ENCODE measurements around the gene ROBO3.
A peak's percentile ranks its signal among the peaks of the same experiment; 100 is the strongest.

ROBO3 gene, protein sequence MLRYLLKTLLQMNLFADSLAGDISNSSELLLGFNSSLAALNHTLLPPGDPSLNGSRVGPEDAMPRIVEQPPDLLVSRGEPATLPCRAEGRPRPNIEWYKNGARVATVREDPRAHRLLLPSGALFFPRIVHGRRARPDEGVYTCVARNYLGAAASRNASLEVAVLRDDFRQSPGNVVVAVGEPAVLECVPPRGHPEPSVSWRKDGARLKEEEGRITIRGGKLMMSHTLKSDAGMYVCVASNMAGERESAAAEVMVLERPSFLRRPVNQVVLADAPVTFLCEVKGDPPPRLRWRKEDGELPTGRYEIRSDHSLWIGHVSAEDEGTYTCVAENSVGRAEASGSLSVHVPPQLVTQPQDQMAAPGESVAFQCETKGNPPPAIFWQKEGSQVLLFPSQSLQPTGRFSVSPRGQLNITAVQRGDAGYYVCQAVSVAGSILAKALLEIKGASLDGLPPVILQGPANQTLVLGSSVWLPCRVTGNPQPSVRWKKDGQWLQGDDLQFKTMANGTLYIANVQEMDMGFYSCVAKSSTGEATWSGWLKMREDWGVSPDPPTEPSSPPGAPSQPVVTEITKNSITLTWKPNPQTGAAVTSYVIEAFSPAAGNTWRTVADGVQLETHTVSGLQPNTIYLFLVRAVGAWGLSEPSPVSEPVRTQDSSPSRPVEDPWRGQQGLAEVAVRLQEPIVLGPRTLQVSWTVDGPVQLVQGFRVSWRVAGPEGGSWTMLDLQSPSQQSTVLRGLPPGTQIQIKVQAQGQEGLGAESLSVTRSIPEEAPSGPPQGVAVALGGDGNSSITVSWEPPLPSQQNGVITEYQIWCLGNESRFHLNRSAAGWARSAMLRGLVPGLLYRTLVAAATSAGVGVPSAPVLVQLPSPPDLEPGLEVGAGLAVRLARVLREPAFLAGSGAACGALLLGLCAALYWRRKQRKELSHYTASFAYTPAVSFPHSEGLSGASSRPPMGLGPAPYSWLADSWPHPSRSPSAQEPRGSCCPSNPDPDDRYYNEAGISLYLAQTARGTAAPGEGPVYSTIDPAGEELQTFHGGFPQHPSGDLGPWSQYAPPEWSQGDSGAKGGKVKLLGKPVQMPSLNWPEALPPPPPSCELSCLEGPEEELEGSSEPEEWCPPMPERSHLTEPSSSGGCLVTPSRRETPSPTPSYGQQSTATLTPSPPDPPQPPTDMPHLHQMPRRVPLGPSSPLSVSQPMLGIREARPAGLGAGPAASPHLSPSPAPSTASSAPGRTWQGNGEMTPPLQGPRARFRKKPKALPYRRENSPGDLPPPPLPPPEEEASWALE (N-terminal part only)

DNA sequence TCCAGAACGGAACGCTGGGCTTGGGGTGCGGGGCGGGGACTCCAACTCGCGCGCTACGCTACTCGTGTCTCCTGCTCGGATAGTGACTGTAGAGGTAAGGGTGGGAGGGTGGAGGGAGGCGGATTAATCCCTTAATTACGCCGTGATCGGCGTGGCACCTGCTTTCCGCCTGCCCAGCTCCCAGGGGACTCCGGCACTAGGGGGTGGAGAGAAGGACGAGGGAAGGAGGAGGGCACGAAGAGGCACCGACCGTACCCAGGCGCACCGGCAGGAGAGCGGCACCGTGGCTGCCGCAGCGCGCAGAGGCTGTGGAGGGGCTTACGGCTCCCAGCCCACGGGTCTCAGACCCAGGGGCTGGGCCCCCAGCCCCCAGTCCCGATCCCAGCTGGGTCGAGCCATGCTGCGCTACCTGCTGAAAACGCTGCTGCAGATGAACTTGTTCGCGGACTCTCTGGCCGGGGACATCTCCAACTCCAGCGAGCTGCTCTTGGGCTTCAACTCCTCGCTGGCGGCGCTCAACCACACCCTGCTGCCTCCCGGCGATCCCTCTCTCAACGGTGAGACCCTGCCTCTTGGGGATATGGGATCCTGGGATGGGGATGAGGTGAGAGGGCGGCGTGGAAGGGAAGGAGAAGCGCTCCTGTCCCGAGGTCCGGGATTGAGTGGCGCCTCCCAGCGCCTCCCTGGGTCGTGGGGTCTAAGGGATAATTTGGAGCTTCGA, at the start of gene ROBO3:
Gene ROBO3, plus strand, starts transcription at position 252 of the 721 bp plus-strand sequence. Its CDS starts 146 bp downstream, at position 398.
- DNase-seq, result no peak

DNA sequence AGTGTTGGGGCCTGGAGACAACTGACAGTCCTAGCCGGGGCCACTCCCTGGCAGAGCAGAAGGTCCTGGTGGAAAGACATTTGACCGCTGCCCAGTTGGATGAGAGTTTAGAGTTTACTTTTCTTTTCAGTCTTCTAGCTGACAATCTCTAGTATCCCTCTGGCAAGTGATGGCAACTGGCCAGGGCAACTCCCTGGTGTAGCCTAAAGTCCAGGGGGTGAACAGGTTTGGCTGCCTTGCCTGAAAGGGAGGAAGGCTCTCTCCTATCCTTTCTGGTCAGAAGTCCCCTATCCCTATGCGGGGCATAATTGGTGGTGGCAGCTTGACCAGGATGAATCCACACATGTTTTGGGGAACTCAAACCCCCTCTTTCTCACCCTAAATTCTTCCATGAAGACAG, 48.2 kb upstream of the ROBO3 start:
- DNase-seq, result no peak

DNA sequence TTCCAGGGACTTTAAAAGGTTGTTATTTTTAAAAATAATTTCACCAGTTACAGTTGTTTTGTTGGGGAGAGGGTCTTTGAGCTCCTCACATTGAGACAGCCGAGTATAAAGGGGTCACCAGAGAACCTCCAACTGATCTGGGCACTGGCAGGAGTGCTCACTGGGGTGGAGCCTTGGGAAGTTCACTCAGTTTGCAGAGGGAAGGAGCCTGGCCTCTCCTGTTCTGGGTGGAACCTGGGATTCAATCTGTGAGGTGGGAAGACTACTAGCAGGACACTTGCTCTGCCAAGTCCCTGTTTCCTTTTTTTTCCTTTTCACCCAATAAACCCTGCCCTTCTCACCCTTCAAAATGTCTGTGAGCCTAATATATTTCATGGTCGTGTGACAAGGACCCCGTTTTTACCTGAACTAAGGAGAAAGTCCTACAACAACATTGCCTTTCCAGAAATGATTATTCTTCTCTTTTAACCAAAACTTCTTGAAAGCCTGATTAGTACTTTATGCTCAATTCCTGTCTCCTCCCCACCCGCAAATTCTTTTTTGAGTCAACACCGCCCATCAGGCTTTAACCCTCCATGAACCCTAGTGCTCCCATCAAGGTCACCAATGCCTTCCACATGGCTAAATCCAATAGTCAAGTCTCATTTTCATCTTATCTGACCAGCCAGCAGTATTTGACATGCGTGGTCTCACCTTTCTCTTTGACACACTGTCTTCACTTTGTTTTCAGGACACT, 43.1 kb upstream of the ROBO3 start:
- DNase-seq, result no peak

DNA sequence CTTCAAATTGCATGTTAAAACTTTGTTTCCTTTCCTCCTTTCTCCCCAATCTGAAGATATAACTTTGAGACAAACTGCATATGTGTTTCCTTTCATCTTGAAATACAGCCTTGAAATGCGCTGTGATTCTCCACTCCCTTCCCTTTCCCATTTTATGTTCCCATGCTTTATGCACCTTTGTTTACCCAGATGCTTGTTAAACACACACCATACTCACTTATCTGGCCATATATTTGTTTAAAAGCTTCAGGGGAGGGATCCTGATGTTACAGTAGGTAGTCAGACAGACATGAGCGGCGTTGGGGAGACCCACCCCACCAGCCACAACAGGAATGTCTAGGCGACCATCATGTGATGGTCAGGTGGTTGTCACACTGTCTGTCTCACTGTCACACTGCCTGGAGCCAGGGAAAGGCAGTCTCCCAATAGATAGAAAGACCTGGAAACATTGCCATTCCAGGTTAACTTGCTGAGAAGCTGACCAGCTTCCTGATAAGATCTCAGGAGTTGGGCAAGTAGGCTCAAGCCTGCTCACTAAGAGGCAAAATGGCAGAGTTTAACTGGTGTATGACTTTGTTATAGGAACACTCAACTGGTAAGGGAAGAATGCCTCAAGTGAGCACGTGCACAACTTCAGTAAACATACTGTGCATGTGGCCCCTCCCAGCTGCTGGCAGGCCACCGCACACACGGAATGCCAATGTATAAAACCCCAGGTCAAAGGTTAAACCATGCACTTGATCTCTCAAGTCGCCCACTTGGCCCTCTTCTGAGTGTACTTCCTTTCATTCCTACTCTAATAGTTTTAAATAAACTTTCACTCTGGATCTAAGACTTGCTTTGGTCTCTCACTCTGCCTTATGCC, 41.5 kb upstream of the ROBO3 start:
- no peak for DNase-seq

DNA sequence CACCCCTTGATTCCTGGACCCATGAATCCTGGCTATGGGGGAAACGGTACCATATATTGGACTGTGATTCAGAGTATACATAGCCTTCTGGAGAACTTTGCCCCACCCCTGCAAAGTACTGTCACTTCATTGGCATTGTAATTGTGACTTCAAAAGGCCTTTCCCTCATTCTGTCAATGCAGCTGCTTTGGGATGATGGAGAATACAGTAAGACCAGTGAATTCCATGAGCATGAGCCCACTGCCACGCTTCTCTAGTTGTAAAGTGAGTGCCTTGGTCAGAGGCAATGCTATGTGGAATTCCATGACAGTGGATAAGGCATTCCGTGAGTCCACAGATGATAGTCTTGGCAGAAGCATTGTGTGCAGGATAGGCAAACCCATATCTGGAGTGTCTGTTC, 39.4 kb upstream of the ROBO3 start:
- DNase-seq, result no peak

DNA sequence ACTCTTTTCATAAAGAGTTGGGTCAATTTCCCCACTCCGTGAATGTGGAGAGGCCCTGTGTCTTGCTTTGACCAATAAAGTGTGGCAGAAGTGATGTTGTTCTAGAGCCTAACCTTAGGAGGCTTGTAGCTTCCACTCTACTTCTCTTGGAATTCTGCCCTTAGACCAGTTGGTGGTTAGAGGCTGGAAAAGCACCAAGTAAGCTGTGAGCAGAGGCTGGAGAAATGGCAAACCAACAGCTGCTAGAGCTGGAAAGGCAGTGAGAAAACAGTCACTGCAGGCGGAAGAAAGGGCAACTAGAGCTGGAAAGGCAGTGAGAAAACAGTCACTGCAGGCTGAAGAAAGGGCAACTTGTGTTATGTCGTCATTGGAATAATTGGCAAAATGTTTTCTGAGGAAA, 35.2 kb upstream of the ROBO3 start:
- no peak for DNase-seq

DNA sequence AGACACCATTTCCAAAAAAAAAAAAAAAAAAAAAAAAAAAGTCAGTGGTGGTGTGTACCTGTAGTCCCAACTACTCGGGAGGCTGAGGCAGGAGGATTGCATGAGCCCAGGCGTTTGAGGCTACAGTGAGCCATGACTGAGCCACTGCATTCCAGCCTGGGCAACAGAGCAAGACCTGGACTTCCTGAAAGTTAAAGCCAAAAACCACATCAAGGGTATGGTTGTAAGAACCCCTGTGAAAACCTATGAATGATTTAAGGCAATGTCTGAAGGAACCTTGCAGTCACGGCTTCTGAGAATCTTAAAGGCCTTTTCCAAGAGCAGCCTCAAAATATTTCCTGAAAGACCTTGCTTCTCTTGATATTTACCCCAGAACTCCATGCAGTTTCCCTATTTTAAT, 34.5 kb upstream of the ROBO3 start:
- no peak for DNase-seq

DNA sequence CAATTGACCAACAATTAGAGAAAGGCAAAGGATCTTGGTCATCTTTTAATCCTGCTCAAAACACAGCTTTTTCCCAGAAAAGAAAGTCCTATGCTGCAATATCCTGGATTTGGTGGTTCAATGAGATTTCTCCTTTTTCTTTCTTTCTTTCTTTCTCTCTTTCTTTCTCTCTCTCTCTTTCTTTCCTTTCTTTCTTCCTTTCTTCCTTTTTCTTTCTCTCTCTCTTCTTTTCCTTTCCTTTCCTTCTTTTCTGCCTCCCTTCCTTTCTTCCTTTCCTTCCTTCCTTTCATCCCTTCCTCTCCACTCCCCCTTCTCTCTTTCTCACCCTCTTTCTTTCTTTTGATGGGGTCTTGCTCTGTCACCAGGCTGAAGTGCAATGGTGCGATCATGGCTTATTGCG, 33.3 kb upstream of the ROBO3 start:
- DNase-seq, result no peak

DNA sequence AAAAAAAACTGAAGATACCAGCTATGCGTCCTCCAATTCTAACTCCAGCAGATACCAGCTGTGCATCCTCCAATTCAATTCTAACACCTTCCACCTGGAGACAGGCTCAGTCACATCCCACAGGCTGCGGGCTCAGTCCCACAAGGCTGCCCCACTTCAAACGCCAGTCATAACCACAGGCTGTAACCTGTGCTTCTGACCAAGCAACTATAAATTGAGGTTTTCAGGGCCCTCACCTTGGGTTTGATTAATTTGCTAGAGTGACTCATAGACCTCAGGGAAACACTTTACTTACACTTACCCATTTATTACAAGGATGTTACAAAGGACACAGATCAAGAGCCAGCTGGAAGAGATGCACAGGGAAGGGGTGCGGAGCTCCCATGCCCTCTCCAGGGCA, 32.7 kb upstream of the ROBO3 start:
- no peak for DNase-seq

DNA sequence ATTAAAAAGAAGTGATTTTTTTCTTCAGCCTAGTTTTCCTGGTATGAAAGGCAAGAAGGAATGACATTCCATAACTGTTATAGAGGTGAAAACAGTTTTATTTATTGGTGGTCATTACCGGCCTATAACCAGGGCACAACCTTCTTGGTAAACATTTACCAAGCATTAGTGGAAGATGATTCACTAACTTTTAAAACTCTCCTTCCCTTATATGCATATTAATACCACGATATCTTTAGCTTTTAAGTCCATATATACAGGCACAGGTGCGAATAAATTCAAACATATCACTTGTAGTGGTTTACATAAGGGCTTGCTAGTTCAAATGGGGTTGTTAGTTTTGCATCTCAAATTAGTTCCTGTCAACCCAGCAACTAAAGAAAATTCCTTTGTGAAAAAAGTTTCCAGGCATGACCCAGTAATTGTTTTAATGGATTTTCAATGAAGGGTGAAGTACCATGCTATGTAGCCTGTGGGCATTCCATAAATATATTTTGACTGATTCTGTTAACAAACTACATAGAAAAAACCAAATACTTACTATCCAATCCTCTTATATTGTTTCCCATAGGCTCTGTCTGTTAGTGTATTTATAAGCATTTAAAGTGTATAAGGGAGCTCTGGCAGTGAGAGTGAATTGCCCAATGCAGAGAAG, 30.6 kb upstream of the ROBO3 start:
- DNase-seq, result no peak

DNA sequence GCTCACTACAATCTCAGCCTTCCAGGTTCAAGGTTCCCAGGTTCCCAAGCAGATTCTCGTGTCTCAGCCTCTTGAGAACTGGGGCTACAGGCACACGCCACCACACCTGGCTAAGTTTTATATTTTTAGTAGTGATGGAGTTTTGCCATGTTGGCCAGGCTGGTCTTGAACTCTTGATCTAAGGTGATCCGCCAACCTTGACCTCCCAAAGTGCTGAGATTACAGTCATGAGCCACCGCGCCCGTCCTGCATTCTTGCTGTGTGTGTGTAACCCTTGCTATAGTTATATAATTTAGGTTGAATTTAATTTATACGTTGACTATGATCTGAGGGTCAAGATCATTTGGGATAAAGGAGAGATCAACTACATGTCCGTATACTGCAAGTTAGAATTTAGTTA, 29.3 kb upstream of the ROBO3 start:
- DNase-seq, result no peak

DNA sequence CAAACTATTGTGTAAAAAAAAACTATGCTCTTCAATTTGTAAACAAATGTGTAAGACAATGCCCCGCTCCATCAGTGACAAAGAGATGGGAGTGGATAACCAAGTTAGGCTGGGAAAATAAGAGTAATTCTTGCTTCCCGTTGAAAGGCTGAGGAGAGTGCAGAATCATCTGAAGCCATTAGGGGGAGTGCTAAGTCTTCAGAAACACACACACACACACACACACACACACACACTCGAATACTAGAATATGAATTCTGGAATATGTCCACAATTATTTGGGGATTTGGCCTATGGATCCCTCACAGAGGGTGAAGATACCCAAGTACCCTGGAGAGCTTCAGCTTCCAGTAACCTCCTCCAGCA, 27.8 kb upstream of the ROBO3 start:
- peak in 1 of 2 donors; percentile 24 for DNase-seq

DNA sequence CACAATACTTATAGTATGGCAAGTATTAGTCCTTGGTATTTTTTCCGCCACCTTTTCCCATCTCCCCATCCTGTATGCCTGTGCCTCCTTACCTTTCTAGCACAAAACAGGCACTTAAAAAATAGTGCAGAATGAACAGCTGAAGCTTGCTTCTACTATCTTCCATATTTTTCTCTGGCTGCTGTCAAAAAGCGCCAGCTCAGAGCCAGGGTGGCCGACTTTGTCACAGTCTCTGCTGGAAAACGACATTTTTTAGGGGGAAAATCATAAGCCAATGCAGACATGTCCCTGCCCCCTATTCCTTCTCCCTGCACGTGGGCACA, 26.5 kb upstream of the ROBO3 start:
- DNase-seq, result no peak

DNA sequence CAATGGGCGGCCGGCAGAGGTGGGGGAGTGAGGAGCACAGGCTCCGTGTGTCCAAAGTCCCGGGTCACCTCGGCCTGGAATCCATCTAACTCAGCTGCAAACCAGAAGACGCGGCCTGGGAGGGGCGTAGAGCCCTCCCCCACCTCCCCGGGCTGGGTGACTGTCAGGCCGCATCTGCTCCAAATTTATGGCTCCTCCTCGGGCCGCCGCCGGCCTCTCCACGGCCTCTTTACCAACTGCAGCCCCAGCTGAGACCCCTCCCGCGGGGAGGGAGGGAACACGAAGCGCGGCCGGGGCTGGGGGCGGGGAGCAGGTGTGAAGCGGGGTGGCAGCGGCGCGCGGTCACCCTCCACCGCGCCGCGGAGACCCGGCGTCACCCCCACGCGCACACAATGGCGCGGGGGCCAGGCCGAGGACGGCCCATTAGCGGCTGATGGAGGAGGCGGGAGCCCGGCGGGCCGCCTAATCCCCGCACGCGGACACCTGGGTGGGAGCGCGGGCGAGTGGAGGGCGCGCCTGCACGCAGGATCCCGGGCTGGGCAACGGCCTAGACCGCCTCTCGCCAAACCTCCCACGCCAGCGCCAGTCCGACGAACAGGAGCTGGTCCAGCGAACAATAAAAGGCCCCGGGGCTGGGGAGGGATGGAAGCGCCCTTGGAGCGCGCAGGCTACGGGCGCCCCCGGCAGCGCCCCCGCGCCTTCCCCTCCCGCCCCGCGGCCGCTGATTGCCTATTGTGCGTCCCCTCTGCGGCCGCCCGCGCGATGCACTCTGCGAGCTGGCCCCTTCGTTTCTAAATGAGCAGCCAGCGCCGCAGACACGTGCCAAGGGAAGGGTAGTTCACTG, 25.9 kb upstream of the ROBO3 start:
- DNase-seq, result no peak

DNA sequence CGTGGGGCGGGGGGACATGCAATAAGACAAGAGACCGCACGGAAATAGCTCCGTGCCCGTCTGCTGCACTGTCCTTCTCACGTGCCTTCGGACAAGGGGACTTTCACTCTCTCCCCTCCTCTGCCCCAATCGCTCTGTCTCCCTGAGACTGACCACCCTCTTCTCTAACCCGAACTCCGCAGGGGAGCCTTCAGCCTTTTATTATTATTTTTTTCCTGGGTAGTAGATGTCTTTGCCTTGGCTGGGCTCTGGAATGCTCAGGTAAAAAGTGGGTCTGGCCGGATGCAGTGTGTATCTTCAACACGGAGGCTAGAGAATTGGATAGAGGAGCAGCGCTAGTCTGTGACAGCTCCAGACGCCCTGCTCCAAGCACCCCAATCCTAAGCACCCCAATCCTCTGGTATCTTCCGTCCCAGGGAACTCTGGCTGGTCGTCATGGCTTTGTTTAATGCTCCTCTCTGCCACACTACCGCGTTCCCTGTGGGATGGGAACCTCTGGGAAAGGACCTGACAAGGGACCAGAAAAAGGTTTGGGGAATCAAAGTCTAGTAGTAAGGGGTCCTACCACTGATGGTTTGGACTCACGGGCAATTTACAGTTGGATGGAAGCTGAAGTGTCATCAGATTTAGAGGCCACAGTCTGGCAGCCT, 25.1 kb upstream of the ROBO3 start:
- no peak for DNase-seq

DNA sequence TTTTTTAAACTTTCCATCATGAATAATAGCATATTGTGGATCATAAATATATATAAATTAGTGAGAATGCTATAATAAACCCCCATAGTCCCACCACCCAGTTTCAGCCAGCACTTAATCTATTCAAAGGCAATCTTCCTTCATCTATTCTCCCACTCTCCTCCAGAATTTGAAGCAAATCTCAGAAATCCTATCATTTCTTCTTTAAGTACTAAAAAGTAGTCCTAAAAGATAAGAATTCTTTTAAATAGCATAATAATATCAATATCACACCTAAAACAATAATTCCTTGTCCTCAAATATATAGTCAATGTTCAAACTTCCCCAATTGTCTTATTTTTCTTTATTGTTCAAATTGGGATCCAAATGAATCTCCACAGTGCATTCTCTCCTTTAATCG, 24.6 kb upstream of the ROBO3 start:
- no peak for DNase-seq

DNA sequence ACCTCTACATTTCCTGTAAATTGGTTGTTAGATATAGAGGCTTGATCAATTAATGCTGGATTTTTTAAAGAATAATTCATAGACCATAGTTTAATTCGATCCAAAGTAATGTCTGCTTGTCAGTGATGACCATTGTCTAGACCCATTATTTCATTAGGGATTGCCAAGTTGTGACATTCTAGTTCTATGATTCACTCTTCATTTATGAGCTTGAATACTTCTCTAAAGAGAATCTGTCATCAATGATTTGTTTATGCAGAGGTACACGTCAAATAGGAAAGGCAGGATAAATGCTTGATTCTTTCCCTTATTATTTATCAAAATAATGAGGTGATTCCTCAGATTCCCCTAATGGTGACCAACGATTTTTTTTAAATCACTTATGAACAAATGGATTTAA, 24.0 kb upstream of the ROBO3 start:
- no peak for DNase-seq

DNA sequence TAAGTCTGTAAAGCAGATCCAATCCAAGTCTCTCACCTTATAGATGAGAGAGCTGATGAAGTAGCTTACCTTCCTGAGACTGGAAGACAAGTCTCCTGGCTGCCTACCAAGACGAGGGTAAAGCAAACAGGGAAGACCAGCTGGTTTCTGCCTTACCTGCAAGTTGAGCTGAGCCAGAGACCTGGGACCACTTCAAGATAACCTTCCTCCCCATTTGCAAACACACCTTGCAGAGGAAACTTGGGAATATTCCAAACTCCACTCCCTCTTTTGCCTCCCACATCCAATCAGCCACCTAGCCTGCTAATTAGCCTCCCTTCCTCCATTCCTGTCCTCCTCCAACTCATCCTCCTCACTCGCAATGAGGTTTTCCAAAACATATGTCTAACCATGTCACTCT, 23.4 kb upstream of the ROBO3 start:
- DNase-seq, result no peak

DNA sequence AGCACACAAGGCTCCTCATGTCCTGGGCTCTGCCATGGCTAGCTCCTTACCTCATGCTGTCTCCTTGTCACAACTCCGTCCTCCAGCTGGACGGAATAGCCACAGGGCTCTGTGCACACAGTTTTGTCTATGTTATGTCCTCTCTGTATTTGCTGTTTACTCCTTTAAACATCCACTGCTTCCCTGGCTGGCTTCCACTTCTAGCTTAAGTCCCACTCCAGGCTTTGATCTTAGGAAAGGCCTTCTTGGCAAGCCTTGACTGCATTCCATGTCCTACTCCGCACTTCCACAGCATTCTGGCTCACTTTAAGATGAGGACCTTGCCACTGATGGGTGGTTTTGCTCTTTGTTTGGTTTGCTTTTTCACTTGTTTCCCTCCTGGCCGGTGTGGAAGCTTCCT, 22.9 kb upstream of the ROBO3 start:
- no peak for DNase-seq
